HepG2 (cell line): ENCODE data around the gene ZNF184.
"Not testable (repeated sequence)": the region's sequence is repeated elsewhere in the genome, so short reads cannot be mapped to it uniquely, and the experiment has no call there.

Experiments
- CEBPB ChIP-seq: IDR thresholded peaks from 2 replicates; pipeline ENCODE4 v1.6.1; 2011; ENCODE audit warnings: low read depth, low read length, improper control_type of control experiment, borderline replicate concordance
- ELK4 ChIP-seq: sonication (generic); formaldehyde crosslinking; IDR thresholded peaks from 2 replicates; pipeline ENCODE4 v1.9.0; 2021; ENCODE audit warnings: missing genetic modification reagents, borderline replicate concordance
- MEIS2 ChIP-seq: sonication (generic); formaldehyde crosslinking; IDR thresholded peaks from 2 replicates; pipeline ENCODE4 v1.9.0; 2021; ENCODE audit warnings: mild to moderate bottlenecking, missing genetic modification reagents
- NFIC ChIP-seq: IDR thresholded peaks from 2 replicates; pipeline ENCODE4 v1.6.1; 2012; ENCODE audit warnings: mild to moderate bottlenecking, low read length, inconsistent platforms
- PHF20 ChIP-seq: sonication (generic); formaldehyde crosslinking; IDR thresholded peaks from 2 replicates; pipeline ENCODE4 v1.5.0; 2020; ENCODE audit warnings: mild to moderate bottlenecking, missing genetic modification reagents
- POLR2A ChIP-seq, 2 experiments: IDR thresholded peaks; 2 replicates each; pipeline ENCODE4 v1.6.1; 2011; ENCODE audit warnings: low read depth in 2 of 2, low read length in 2 of 2, mild to moderate bottlenecking in 1 of 2, moderate library complexity in 1 of 2; ENCODE audit not compliant: insufficient read depth in 1 of 2
- SMAD1 ChIP-seq: sonication (generic); formaldehyde crosslinking; IDR thresholded peaks from 2 replicates; pipeline ENCODE4 v1.4.0; 2020; ENCODE audit warnings: missing genetic modification reagents, low read depth, mild to moderate bottlenecking, borderline replicate concordance
- SMC3 ChIP-seq: IDR thresholded peaks from 2 replicates; pipeline ENCODE4 v1.6.1; 2011; ENCODE audit warnings: low read length, improper control_type of control experiment
- ZNF577 ChIP-seq: sonication (generic); formaldehyde crosslinking; IDR thresholded peaks from 2 replicates; pipeline ENCODE4 v1.4.0; 2020; ENCODE audit warnings: mild to moderate bottlenecking, low read depth, missing genetic modification reagents, borderline replicate concordance
- TF ChIP-seq, protein P1 (sequence below): sonication (generic); formaldehyde crosslinking; IDR thresholded peaks from 2 replicates; pipeline ENCODE4 v1.4.0; 2020; ENCODE audit warnings: missing genetic modification reagents; ENCODE audit errors: not compliant biosample characterization
- TF ChIP-seq, protein P2 (sequence below): sonication (generic); formaldehyde crosslinking; IDR thresholded peaks from 2 replicates; pipeline ENCODE4 v1.8.0; 2022; ENCODE audit warnings: missing genetic modification reagents, mild to moderate bottlenecking, borderline replicate concordance

DNA sequence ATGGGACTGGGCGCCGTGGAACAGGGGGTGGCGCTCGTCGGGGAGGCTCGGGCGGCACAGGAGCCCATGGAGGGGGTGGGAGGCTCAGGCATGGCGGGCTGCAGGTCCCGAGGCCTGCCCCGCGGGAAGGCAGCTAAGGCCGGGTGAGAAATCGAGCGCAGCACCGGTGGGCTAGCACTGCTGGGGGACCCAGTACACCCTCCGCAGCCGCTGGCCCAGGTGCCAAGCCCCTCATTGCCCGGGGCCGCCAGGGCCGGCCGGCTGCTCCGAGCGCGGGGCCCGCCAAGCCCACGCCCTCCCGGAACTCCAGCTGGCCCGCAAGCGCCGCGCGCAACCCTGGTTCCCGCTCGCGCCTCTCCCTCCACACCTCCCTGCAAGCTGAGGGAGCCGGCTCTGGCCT, 48.1 kb downstream of the ZNF184 start:
- TF ChIP-seq, protein P1, sequence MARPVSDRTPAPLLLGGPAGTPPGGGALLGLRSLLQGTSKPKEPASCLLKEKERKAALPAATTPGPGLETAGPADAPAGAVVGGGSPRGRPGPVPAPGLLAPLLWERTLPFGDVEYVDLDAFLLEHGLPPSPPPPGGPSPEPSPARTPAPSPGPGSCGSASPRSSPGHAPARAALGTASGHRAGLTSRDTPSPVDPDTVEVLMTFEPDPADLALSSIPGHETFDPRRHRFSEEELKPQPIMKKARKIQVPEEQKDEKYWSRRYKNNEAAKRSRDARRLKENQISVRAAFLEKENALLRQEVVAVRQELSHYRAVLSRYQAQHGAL (CRISPR knock-in tag) = not testable (repeated sequence)
- not testable (repeated sequence) for TF ChIP-seq SMC3; MEIS2 (CRISPR knock-in tag); POLR2A (IDR thresholded peaks at IDR 0.05; ENCODE audit: insufficient read depth in 1 of 2, low read depth in 2 of 2, low read length in 2 of 2); SMAD1 (CRISPR knock-in tag); ELK4 (CRISPR knock-in tag); PHF20 (CRISPR knock-in tag); NFIC; CEBPB; ZNF577 (CRISPR knock-in tag)
- TF ChIP-seq, protein P2, sequence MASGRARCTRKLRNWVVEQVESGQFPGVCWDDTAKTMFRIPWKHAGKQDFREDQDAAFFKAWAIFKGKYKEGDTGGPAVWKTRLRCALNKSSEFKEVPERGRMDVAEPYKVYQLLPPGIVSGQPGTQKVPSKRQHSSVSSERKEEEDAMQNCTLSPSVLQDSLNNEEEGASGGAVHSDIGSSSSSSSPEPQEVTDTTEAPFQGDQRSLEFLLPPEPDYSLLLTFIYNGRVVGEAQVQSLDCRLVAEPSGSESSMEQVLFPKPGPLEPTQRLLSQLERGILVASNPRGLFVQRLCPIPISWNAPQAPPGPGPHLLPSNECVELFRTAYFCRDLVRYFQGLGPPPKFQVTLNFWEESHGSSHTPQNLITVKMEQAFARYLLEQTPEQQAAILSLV (CRISPR knock-in tag) = not testable (repeated sequence)
